Skeletal muscle tissue (tissue), 4 donors: ENCODE results near the gene PTPRN2. TPM values are rescaled to one million over a fixed set of nuclear protein-coding genes. Genes with fewer than 3 reads are reported as not detected.

Source experiments
- H3K27ac ChIP-seq: one replicate; pipeline ENCODE4 v1.7.0; 2013; ENCODE audit warnings: mild to moderate bottlenecking, low read depth, low read length, inconsistent platforms
- H3K27me3 ChIP-seq, 3 donors: one replicate each; pipeline ENCODE4 v1.7.0; 2013; ENCODE audit warnings: low read length in 3 of 3; ENCODE audit not compliant: control insufficient read depth in 3 of 3, insufficient read depth in 3 of 3
- H3K36me3 ChIP-seq, 3 donors: one replicate each; pipeline ENCODE4 v1.7.0; 2013; ENCODE audit warnings: low read length in 3 of 3; ENCODE audit not compliant: control insufficient read depth in 3 of 3, insufficient read depth in 3 of 3
- H3K4me1 ChIP-seq, 3 donors: one replicate each; pipeline ENCODE4 v1.7.0; 2013; ENCODE audit warnings: low read length in 3 of 3, mild to moderate bottlenecking in 3 of 3; ENCODE audit not compliant: control insufficient read depth in 3 of 3, insufficient read depth in 3 of 3
- H3K4me3 ChIP-seq, 3 donors: one replicate each; pipeline ENCODE4 v1.7.0; 2013; ENCODE audit warnings: low read length in 3 of 3
- H3K9ac ChIP-seq, 3 donors: one replicate each; pipeline ENCODE4 v1.7.0; 2013; ENCODE audit warnings: low read length in 3 of 3, mild to moderate bottlenecking in 3 of 3, moderate library complexity in 2 of 3, low read depth in 1 of 3
- H3K9me3 ChIP-seq, 3 donors: one replicate each; pipeline ENCODE4 v1.7.0; 2013; ENCODE audit warnings: low read length in 3 of 3; ENCODE audit not compliant: control insufficient read depth in 3 of 3
- total RNA-seq: library from RNA; depleted of rRNA; stranded (reverse); fragments of >200 nt; gene quantifications from one replicate; pipeline ENCODE4 v1.2.3, GENCODE V29; 2014
- donor health status: Osteomylitis.

Gene PTPRN2
- total RNA-seq, 1 donor from 2014 or later: 1.6 TPM

DNA sequence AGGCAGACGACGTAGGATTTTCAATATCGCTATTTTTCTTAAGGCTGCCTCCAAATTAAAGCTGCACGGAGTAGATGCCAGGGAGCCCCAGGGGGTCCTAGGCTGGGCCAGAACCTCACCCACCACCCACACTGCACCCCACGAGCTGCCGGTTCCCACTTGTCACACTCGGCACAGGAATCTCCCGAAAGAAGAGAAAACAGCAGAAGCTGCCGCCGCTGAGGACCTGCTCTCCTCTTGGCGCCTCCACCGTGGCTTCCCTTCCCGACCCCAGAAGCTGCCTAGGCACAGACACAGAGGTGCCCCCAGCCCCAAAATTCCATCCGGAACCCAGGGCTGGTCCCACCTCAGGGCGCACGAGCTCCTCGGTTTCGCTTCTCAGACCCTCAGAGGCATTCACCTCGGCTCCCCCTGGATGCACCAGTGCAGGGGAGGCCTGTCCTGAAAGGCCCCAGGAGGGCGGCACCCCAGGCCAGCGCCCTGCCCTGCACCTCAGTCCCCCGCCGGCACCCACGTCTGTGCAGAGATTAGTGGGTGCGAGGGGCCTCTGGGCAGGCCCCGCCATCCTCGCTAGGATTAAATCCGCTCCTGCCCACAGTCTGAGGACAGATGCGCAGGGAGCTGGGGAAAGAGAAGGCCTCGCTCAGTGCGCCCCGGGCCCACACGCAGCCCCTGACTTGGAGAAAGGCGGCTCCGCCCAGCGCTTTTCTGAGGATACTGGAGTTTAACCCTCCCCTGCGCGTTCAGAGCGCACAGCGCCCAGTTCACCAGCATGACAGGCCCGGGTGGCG lies 99.2 kb downstream of the PTPRN2 start:
- Histone ChIP-seq H3K4me1 (no peaks in the 10 kb centered on the region), H3K27ac (no peak overlapping the region), H3K9ac (no peak overlapping the region), H3K27me3 (peaks cover 0 to 7% (median 4%) of the 10 kb centered on the region in 3 donors), H3K4me3 (no peak overlapping the region), H3K9me3 (no peaks in the 10 kb centered on the region), H3K36me3 (no peaks in the 10 kb centered on the region)

- Histone ChIP-seq H3K27me3 (peaks cover 0 to 7% (median 4%) of the 10 kb centered on the region in 3 donors), H3K4me1 (no peaks in the 10 kb centered on the region), H3K9ac (no peak overlapping the region), H3K9me3 (no peaks in the 10 kb centered on the region), H3K4me3 (no peak overlapping the region), H3K27ac (no peak overlapping the region), H3K36me3 (no peaks in the 10 kb centered on the region)
Observed at GRCh38 chr7:158487631-158488151, 99.9 kb downstream of the PTPRN2 start.

DNA sequence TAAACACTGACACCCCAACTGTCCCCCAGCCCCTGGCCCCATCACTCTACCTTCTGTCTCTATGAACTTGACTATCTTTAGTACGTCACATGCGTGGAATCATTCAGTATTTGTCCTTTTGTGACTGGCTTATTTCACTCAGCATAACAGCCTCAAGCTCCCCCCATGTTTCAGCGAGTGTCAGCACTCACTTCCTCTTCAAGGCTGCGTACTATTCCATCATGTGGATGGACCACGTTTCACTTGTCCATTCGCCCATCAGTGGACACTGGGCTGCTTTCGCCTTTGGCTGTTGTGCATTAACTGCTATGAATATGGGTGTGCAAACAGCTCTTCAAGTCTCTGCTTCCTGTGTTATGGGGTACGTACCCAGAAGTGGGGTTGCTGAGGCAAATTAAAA lies 100.7 kb downstream of the PTPRN2 start:
- Histone ChIP-seq H3K4me3 (no peak overlapping the region), H3K9me3 (no peaks in the 10 kb centered on the region), H3K4me1 (no peaks in the 10 kb centered on the region), H3K9ac (no peak overlapping the region), H3K27me3 (peaks cover 0 to 7% (median 4%) of the 10 kb centered on the region in 3 donors), H3K36me3 (no peaks in the 10 kb centered on the region), H3K27ac (no peak overlapping the region)

- H3K9me3 ChIP-seq: peaks cover 0 to 1% (median 0%) of the 10 kb centered on the region in 3 donors
- H3K27me3 ChIP-seq: peaks cover 0 to 5% (median 0%) of the 10 kb centered on the region in 3 donors
- no peak overlapping the region for H3K27ac ChIP-seq
- no peak overlapping the region for H3K9ac ChIP-seq
- H3K36me3 ChIP-seq: no peaks in the 10 kb centered on the region
- no peak overlapping the region for H3K4me3 ChIP-seq
- H3K4me1 ChIP-seq: no peaks in the 10 kb centered on the region
Observed at GRCh38 chr7:158484801-158485531, 102.7 kb downstream of the PTPRN2 start.

GRCh38 chr7:158482480-158482879 lies 105.1 kb downstream of the PTPRN2 start:
- no peaks in the 10 kb centered on the region for H3K4me1 ChIP-seq
- H3K9ac ChIP-seq: no peak overlapping the region
- H3K27ac ChIP-seq: no peak overlapping the region
- H3K36me3 ChIP-seq: no peaks in the 10 kb centered on the region
- H3K4me3 ChIP-seq: no peak overlapping the region
- H3K9me3 ChIP-seq: peaks cover 0 to 4% (median 0%) of the 10 kb centered on the region in 3 donors
- H3K27me3 ChIP-seq: peaks cover 0 to 9% (median 0%) of the 10 kb centered on the region in 3 donors

GRCh38 chr7:158479664-158480025 lies 108.0 kb downstream of the PTPRN2 start:
- Histone ChIP-seq H3K9ac (no peak overlapping the region), H3K27me3 (peaks cover 0 to 13% (median 0%) of the 10 kb centered on the region in 3 donors)

DNA sequence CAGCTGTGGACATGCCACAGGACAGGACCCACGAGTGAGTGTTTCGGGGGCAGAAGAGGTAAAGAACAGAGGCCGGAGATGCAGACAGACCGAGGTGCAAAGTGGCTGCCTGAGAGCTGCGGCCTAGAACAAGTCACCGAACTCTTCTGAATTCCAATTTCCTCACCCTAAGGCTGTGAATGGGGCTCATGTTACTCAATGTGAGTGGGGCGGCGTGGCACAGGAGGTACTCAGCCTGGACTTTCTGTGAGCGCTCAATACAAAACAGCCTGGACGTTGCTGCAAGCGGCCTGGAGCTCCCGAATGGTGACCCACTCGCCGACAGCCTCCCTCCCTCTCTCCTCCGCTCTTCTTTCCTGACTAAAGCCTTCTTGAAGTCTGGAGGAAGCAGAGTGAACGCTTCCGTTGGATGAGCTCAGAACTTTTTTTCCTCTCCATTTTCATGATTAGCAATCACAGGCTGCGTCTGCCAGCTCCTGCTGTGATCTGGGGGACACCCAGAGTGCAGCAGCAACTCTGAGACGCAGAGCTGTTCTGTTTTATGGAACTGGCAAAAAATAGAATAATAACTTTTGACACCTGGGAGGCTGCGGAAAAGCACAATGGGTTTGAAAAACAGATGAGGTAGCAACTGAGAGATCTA lies 108.5 kb downstream of the PTPRN2 start:
- no peak overlapping the region for H3K27ac ChIP-seq

More at GRCh38 chr7:158479664-158480025, 108.0 kb downstream of the PTPRN2 start:
- H3K27ac ChIP-seq: no peak overlapping the region
- peaks cover 0 to 4% (median 0%) of the 10 kb centered on the region in 3 donors for H3K9me3 ChIP-seq
- no peak overlapping the region for H3K4me3 ChIP-seq
- H3K4me1 ChIP-seq: no peaks in the 10 kb centered on the region
- H3K36me3 ChIP-seq: no peaks in the 10 kb centered on the region

DNA sequence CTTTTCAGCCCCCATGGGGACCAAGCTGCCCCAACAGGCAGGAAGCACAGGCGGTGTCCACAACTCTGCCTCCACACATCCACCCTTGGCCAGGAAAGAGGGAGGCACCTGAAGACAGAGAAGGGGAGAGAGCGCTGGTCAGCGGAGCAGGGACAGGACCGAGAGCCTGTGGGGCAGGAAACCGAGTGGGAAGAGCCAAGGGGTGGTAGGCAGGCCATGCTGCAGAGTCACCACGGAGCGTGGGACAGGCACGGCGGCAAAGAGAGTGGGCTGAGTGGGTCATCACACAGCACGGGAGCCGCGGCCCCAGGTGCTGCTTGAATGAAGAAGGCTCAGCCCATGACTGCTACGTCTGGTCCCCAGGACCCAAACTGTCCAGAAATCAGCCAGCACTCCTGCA lies 109.8 kb downstream of the PTPRN2 start:
- peaks cover 0 to 13% (median 4%) of the 10 kb centered on the region in 3 donors for H3K27me3 ChIP-seq

More for the DNA sequence above, 108.5 kb downstream of the PTPRN2 start:
- Histone ChIP-seq H3K9me3 (peaks cover 0 to 4% (median 0%) of the 10 kb centered on the region in 3 donors), H3K4me1 (no peaks in the 10 kb centered on the region), H3K4me3 (no peak overlapping the region), H3K9ac (no peak overlapping the region), H3K36me3 (no peaks in the 10 kb centered on the region), H3K27me3 (peaks cover 0 to 13% (median 0%) of the 10 kb centered on the region in 3 donors)

GRCh38 chr7:158476331-158476932 lies 111.2 kb downstream of the PTPRN2 start:
- Histone ChIP-seq H3K9me3 (peaks cover 0 to 4% (median 0%) of the 10 kb centered on the region in 3 donors), H3K4me1 (no peaks in the 10 kb centered on the region), H3K36me3 (no peaks in the 10 kb centered on the region), H3K9ac (no peak overlapping the region), H3K27ac (no peak overlapping the region), H3K4me3 (no peak overlapping the region), H3K27me3 (peaks cover 0 to 13% (median 4%) of the 10 kb centered on the region in 3 donors)

More for the DNA sequence above, 109.8 kb downstream of the PTPRN2 start:
- H3K4me3 ChIP-seq: no peak overlapping the region
- no peaks in the 10 kb centered on the region for H3K4me1 ChIP-seq
- peaks cover 0 to 4% (median 0%) of the 10 kb centered on the region in 3 donors for H3K9me3 ChIP-seq
- no peaks in the 10 kb centered on the region for H3K36me3 ChIP-seq
- H3K27ac ChIP-seq: no peak overlapping the region
- H3K9ac ChIP-seq: no peak overlapping the region
